NCI-H2107 treated with DMSO at 0.1 percent for 48 hours (cell line): Measurements from ENCODE around the gene HOXA9.

Experiments
- DNase-seq: peaks from one replicate; lab custom pipeline; 2025; ENCODE audit not compliant: unreplicated experiment; lab: John Stamatoyannopoulos, UW

Gene HOXA9

DNA sequence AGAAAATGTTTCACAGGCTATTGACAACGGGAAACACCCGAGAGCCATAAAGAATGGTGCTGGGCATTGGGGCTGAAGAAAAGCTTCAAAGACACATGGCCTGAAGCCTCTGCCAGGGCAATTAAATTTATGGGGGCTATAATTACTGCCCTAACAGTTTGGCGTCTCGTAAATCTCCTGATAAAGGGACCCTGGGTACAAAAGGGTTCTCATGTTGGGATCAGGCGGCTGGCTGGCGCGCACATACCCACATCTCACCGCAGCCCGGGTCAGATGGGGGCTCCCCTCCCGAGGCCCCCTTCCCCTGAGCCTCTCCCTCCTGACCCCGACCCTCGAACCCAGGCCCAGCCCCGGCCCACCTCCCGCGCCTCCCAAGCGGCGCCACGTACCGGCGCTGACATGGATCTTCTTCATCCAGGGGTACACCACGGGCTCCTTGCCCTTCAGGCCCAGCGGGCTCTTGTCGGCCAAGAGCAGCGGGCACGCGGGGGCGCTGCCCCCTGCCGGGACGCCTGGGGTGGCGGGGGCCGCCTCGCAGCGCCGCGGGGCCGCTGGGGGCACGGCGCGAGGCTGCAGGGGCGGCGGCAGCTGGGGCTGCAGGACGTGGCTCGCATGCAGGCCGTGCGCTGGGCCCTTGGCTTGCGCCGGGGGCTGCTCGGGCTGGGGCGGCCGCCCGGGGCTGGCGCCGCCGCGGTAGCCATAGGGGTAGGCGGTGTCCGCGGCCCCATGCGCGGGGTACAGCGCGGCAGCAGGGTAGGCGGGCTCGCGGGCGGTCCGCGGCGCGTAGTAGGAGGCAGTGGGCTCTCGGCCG, 35.4 kb downstream of the HOXA9 start:
- no peak for DNase-seq

- no peak for DNase-seq
Measured at GRCh38 chr7:27128776-27129728, 36.3 kb downstream of the HOXA9 start.

GRCh38 chr7:27128034-27128433, 37.3 kb downstream of the HOXA9 start:
- DNase-seq: no peak

GRCh38 chr7:27126596-27127327, 38.6 kb downstream of the HOXA9 start:
- no peak for DNase-seq

DNA sequence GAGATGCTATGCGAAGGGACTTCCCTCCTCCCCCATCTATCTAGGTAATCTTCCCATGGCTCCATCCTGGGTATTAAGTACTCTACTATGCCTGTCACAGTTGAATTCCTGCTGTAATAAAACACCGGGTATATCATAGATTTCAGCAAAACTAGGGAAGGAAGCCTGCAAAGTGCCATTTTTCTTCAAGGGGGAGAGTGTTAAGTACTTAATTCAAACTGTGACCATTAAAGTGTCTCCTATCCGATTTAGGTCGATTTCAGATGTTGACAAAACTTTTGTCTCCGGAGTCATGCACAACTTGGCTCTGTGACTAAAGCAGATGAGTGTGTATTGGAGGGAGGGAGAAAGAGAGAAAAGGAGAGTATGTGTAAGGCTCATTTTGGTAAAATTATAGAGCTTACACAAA, 39.3 kb downstream of the HOXA9 start:
- DNase-seq: no peak

- DNase-seq: no peak
Measured at GRCh38 chr7:27124902-27125689, 40.2 kb downstream of the HOXA9 start.

GRCh38 chr7:27124096-27124901, 41.0 kb downstream of the HOXA9 start:
- DNase-seq: no peak

DNA sequence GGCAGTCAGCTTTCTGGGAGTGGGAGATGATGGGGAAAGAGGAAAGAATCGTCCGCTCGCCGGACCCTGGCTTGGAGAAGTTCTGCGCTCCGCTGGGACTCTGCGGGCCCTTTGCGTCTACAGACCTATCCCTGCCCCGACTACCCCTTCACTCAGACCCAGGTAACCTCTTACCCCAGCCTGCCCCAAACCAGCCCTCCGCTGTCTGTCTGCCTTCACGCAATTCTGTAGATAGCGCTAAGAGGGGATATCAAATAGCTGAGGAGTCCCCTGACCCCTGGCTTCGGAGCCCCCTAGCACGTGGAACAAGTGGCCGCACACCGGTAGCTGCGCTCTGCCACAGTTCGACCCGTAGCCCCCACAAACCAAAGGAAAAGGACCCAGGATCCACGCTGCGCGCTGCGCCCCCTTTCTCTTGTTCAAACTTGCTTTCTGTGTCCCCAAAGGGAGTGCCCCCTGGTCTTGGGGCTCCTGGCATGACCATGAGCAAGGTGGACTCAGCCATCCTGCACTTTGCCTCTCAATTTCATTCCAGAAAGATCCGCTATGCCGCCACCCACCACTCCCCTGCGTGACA, 41.8 kb downstream of the HOXA9 start:
- no peak for DNase-seq

DNA sequence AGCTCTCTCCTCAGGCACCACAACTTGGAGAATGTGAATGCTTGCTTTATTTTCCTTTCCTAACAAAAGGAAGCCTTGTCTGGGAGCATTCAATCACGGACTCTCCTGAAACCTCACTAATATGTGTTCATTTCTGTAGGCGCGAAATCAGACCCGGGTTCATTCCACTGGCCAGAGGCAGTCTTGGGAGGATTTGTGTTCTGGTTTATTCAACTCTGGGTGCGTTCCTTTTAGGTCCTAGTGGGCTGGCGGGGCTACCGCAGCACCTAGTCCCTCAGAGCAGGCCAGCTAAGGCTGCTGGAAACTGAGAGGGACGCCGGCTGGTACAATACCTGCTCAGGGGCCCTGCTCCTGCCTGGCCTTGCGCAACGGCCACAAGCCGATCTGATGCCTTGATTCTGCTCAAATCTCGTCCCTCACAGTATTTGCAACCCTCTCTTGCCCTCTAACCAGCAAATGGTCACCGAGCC, 42.3 kb downstream of the HOXA9 start:
- no peak for DNase-seq

GRCh38 chr7:27122077-27122910, 43.0 kb downstream of the HOXA9 start:
- no peak for DNase-seq

DNA sequence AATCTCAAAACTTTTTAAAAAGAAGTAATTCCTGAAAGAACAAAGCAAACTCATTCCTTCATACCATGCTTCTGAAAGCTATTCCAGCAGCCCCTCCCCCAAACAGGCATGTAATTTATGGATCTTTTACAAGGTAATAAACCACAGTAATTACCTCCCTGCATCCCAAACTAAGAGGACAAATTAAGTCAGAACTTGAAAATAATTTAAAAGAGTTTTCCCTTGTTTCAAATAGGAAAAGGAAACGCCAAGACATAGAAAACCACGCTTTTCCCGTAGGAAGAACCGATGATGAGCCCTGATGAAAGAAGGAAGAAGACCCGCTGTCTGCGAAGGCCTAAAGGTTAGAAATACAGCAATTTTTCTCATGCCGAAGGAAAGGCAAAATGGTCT, 43.7 kb downstream of the HOXA9 start:
- DNase-seq: no peak

GRCh38 chr7:27119412-27119911, 45.9 kb downstream of the HOXA9 start:
- DNase-seq: no peak

DNA sequence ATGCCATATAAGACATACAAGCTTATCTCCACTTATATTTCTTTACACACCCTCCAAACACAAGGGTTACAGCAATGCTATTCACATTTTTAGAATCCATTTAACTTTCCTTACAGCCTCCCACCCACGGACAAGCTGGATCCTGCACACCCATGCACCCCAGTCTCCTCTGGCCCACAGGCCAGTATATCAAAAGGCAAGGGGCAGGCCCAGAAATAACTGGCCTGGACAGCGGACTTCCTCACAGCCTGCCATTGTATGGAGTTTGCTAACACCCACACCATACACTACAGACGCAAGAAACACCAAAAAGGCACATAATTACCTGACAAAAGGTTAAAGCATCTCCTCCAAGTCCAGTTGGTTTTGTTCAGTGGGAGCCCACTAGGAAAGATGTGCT, 46.8 kb downstream of the HOXA9 start:
- DNase-seq: no peak

DNA sequence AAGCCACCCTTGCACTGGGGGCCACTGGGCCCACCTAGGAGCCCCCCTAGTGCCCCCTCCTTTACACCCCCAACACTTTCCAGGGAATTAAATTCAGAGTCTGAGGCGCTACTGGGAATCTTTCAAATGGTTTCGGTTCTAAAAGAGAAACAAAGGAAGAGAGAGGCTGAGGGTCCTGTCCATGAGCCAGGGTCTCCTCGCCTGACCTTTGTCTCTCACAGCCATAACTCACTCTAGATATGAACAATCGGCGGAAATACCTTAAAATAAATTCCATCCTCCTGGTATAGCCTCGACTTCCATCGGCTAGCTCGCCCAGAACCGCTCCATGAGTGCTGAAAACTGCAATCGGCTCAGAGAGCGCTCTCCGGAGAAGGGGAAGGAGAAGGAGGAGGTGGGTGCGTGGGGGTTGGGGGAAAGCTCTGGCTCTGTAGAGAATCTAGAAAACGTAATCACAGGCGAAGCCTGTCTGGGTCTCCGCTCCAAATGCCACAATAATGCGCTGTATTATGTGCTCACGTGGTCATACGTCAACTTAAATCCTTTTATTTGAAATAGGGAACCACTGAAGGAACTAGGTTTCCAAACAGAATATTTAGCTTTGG, 47.3 kb downstream of the HOXA9 start:
- DNase-seq: no peak

GRCh38 chr7:27116962-27117886, 48.1 kb downstream of the HOXA9 start:
- no peak for DNase-seq

DNA sequence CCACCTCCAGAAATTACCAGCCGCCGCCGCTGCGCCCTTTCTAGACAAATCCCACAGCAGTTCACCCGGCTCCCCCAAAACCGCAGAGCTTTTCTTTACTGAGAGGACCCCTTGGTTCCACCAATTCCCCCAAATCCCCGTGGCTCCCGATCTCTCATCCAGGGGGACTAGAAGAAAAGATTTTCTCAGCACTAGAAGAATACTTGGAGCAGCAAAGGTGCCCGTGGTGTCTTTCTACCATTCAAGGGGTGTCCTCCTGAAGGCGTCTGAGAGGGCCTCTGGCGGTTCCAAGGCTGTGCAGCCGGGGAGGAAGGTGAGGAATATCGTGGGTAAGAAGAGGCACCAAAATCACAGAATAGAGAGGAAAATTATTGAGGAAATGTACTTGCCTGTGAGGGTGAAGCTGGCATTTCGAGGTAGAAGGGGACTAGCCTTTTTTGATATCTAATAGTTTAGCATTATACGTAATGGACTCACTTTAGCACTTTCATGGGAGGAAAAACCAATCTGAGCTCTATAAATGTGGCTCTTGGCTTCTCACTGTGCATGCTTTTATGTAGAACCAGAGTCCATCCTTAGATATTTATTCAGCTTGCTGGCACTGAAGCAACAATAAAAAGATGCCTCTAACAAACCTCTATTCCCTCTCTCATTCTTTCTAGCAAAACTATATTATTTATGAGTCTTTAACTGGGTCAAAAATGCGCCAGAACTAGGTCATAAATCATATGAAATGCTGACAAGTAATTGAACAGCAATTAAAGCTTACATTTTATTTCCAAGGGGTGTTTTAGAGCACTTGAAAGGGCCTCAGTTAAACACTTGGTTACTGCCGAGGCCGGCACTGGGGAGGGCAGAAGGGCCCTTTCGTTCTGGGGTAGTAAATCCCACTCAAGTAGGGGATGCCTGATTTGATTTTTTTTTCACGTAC, 49.0 kb downstream of the HOXA9 start:
- no peak for DNase-seq
